Muscle layer of duodenum (tissue), 2 donors: Measurements from ENCODE around the gene ITGB8.

Experiments used
- H3K27ac ChIP-seq: one replicate; pipeline ENCODE4 v1.7.0; 2013; ENCODE audit warnings: mild to moderate bottlenecking, low read length
- H3K27me3 ChIP-seq: one replicate; pipeline ENCODE4 v1.7.0; 2013; ENCODE audit warnings: low read depth, mild to moderate bottlenecking, control low read depth, low read length
- H3K36me3 ChIP-seq, 2 donors: one replicate each; pipeline ENCODE4 v1.7.0; 2013; ENCODE audit warnings: low read length in 2 of 2, control low read depth in 1 of 2, mild to moderate bottlenecking in 1 of 2; ENCODE audit not compliant: insufficient read depth in 2 of 2, control insufficient read depth in 1 of 2
- H3K4me1 ChIP-seq, 2 donors: one replicate each; pipeline ENCODE4 v1.7.0; 2013; ENCODE audit warnings: low read length in 2 of 2, mild to moderate bottlenecking in 2 of 2, control low read depth in 1 of 2, moderate library complexity in 1 of 2; ENCODE audit not compliant: insufficient read depth in 2 of 2, control insufficient read depth in 1 of 2
- H3K4me3 ChIP-seq, 2 donors: one replicate each; pipeline ENCODE4 v1.7.0; 2013; ENCODE audit warnings: low read length in 2 of 2, low read depth in 1 of 2, mild to moderate bottlenecking in 1 of 2
- H3K9me3 ChIP-seq, 2 donors: one replicate each; pipeline ENCODE4 v1.7.0; 2013; ENCODE audit warnings: low read length in 2 of 2, control low read depth in 1 of 2, mild to moderate bottlenecking in 1 of 2; ENCODE audit not compliant: control insufficient read depth in 1 of 2
- donor health status: healthy.

The ITGB8 gene

DNA sequence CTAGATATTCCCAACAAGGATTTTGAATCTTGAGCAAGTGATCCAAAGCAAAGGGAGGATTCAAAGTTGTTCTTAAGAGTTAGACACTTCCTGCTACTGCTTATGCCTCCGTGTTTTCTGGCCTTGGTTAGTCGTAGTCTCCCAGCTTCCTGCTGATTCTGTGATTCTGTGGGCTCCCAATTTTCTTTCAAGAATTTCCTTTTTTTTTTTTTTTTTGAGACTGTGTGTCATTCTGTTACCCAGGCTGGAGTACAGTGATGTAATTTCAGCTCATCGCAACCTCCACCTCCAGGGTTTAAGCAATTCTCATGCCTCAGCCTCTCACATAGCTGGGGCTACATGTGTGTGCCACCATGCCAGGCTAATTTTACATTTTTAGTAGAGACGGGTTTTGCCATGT is 4.4 kb upstream of the ITGB8 start:
- Histone ChIP-seq H3K4me1 (no peaks in the 10 kb centered on the region), H3K4me3 (no peak overlapping the region), H3K27ac (no peak overlapping the region), H3K9me3 (no peaks in the 10 kb centered on the region), H3K27me3 (no peaks in the 10 kb centered on the region), H3K36me3 (no peaks in the 10 kb centered on the region)

DNA sequence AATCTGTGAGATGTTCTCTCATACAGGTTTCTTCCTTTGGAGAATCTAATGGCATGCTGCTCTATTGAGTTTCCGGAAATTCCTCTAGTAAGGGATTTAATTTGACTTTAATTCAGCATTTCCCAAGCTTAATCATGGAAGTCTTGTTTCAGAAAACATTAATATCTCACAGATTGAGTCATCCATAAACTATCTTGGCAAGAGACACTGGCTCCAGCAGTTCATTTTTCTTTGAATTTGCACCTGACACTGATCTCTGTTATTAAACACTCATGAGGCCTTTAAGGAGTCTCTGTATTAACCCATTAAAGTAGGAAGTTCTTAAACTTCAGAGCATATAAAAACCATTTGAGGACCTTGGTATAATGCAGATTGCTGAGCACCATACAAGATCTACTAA is 3.6 kb upstream of the ITGB8 start:
- no peaks in the 10 kb centered on the region for H3K9me3 ChIP-seq
- peaks cover 0 to 3% of the 10 kb centered on the region in 2 donors for H3K4me1 ChIP-seq
- H3K4me3 ChIP-seq, result no peak overlapping the region
- no peaks in the 10 kb centered on the region for H3K36me3 ChIP-seq
- H3K27ac ChIP-seq, result no peak overlapping the region
- no peaks in the 10 kb centered on the region for H3K27me3 ChIP-seq

DNA sequence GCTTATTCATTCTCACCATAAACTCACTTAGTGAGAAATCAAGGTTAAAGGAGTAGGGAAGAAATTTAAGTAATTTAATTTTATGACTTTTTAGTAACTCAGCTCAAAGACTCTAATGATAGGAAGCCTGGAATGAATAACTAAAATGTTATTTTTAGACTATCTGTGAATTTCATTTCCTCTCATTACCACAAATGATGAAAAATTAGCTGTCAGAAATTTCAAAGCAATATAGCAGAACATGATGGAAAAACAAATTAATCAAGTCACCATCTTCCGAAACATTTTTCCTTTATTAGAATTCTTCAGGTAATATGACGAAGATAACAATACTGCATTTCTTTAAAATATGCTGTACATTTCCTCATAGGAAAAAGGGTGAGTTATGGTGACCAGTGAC is 2.7 kb upstream of the ITGB8 start:
- Histone ChIP-seq H3K4me3 (no peak overlapping the region), H3K36me3 (no peaks in the 10 kb centered on the region), H3K4me1 (peaks cover 0 to 3% of the 10 kb centered on the region in 2 donors), H3K27ac (no peak overlapping the region), H3K9me3 (no peaks in the 10 kb centered on the region), H3K27me3 (no peaks in the 10 kb centered on the region)

GRCh38 chr7:20328692-20329091 is 2.0 kb upstream of the ITGB8 start:
- H3K27ac ChIP-seq, result peak overlapping the region; percentile 81
- H3K9me3 ChIP-seq, result no peaks in the 10 kb centered on the region
- H3K36me3 ChIP-seq, result no peaks in the 10 kb centered on the region
- H3K4me3 ChIP-seq, result no peak overlapping the region
- peaks cover 0 to 3% of the 10 kb centered on the region in 2 donors for H3K4me1 ChIP-seq
- H3K27me3 ChIP-seq, result no peaks in the 10 kb centered on the region

- no peaks in the 10 kb centered on the region for H3K36me3 ChIP-seq
Measured at GRCh38 chr7:20329389-20330238, 1.1 kb upstream of the ITGB8 start.

GRCh38 chr7:20330928-20331909 is 519 bp downstream of the ITGB8 start:
- H3K36me3 ChIP-seq, result no peaks in the 10 kb centered on the region
- H3K4me3 ChIP-seq, result peak overlapping the region; percentile 81 to 90
- H3K27ac ChIP-seq, result peak overlapping the region; percentile 81
- no peaks in the 10 kb centered on the region for H3K9me3 ChIP-seq
- H3K27me3 ChIP-seq, result no peaks in the 10 kb centered on the region
- H3K4me1 ChIP-seq, result peaks cover 0 to 3% of the 10 kb centered on the region in 2 donors

More at GRCh38 chr7:20329389-20330238, 1.1 kb upstream of the ITGB8 start:
- Histone ChIP-seq H3K27ac (peak overlapping the region; percentile 81), H3K4me1 (peaks cover 0 to 3% of the 10 kb centered on the region in 2 donors), H3K9me3 (no peaks in the 10 kb centered on the region), H3K4me3 (peak overlapping the region; percentile 81 to 90), H3K27me3 (no peaks in the 10 kb centered on the region)

DNA sequence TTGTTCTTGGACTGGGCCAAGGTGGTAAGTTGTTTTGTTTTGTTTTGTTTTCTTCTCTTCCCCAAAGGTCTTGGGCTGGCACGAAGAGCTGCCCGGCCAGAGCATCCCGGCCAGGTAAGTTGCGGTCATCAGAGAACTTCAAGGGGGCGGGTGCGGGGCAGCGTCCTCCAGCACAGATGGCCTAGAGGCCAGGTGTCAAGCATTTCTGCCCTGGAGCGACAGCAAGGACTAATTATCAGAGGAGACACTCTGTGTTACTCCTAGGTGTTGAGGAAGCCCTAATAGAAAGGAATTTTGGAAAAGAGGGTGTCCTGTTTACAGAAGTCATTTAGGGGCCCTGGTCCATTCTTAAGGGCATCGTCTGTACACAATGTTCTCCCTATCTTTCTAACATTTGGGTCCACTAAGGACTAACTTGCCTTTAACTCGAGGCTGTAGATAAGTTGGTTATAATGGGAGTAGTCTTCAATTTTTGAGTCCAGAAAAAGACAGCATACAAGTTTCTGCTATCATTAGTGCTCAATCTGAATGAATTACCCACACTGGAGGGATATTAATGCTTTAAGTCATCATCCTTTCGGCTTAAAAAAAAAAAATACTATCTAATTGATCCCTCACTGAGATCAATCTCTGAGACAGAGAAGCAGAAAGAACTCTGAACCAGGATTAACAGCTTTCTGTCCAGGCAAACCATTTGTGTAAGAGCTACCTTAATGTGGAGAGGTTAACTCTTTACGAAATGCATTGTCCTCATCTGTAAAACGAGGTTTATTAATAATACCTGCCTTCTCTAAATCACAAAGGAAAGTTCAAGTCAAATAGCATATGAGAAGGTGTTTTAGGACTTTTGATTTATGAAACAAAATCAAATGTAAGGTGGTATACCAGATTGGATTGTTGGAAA is 1.5 kb downstream of the ITGB8 start:
- Histone ChIP-seq H3K4me3 (peak overlapping the region; percentile 81 to 90), H3K4me1 (peaks cover 0 to 3% of the 10 kb centered on the region in 2 donors), H3K27me3 (no peaks in the 10 kb centered on the region), H3K9me3 (no peaks in the 10 kb centered on the region), H3K36me3 (no peaks in the 10 kb centered on the region), H3K27ac (peak overlapping the region; percentile 12)

- no peaks in the 10 kb centered on the region for H3K36me3 ChIP-seq
Measured at GRCh38 chr7:20338285-20338684, 7.6 kb downstream of the ITGB8 start.

GRCh38 chr7:20340839-20341238 is 10.1 kb downstream of the ITGB8 start:
- Histone ChIP-seq H3K27ac (peak overlapping the region; percentile 46), H3K27me3 (no peaks in the 10 kb centered on the region), H3K4me1 (no peaks in the 10 kb centered on the region), H3K9me3 (no peaks in the 10 kb centered on the region), H3K4me3 (no peak overlapping the region), H3K36me3 (no peaks in the 10 kb centered on the region)

More at GRCh38 chr7:20338285-20338684, 7.6 kb downstream of the ITGB8 start:
- H3K9me3 ChIP-seq, result no peaks in the 10 kb centered on the region
- H3K27ac ChIP-seq, result no peak overlapping the region
- H3K27me3 ChIP-seq, result no peaks in the 10 kb centered on the region
- H3K4me3 ChIP-seq, result no peak overlapping the region
- no peaks in the 10 kb centered on the region for H3K4me1 ChIP-seq

DNA sequence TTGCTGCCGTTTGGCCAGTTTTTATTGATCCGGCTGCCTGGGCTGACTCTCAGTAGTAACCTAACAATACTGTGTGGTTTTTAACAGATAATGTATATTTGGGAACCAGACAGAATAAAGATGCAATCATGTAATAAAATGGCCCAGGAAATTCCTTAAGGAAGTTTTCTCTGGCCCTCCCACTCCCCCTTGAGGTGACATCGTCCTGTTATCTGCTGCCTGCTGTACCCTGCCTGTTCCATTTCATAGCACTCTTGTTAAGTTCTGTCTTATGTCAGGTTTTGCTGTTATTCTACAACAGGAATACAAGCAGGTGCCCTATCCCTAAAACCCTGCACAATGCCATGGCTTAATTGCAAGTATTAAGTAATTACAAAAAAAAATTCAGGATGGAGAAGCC is 12.5 kb downstream of the ITGB8 start:
- no peaks in the 10 kb centered on the region for H3K9me3 ChIP-seq
- no peak overlapping the region for H3K4me3 ChIP-seq
- H3K4me1 ChIP-seq, result no peaks in the 10 kb centered on the region
- H3K27me3 ChIP-seq, result no peaks in the 10 kb centered on the region
- no peaks in the 10 kb centered on the region for H3K36me3 ChIP-seq
- H3K27ac ChIP-seq, result no peak overlapping the region
